Endothelial cell of hepatic sinusoid (primary cell): ENCODE data around the gene EEFSEC.

Experiments used
- in situ Hi-C: cut with HindIII; loops from 2 replicates; pipeline ENCODE4 v1.10.0; 2017; ENCODE audit warnings: low sequenced_read_pairs

The EEFSEC gene

GRCh38 chr3:128453501-128454309, 300.4 kb downstream of the EEFSEC start:
- in situ Hi-C loops: no loop called here

GRCh38 chr3:128454310-128454618, 301.0 kb downstream of the EEFSEC start:
- in situ Hi-C loops: no loop called here

GRCh38 chr3:128455116-128455515, 301.8 kb downstream of the EEFSEC start:
- in situ Hi-C loops: no loop called here

GRCh38 chr3:128455786-128456748, 302.8 kb downstream of the EEFSEC start:
- in situ Hi-C loops: no loop called here

GRCh38 chr3:128456776-128457715, 303.8 kb downstream of the EEFSEC start:
- in situ Hi-C loops: no loop called here

GRCh38 chr3:128457937-128458336, 304.7 kb downstream of the EEFSEC start:
- in situ Hi-C loops: no loop called here
